AG09309 (cell line): ENCODE measurements around the gene UBE2O.

ENCODE experiments used
- DNase-seq: peaks from one replicate; pipeline ENCODE4 v3.0.0-alpha.2; 2010; ENCODE audit warnings: low read depth
- H3K4me3 ChIP-seq: 2 replicates; pipeline ENCODE4 v1.5.1; 2011; ENCODE audit warnings: mild to moderate bottlenecking, low read depth, low read length, moderate library complexity; ENCODE audit not compliant: control insufficient read depth
- TF ChIP-seq, protein P1 (sequence below): IDR thresholded peaks from 2 replicates; pipeline ENCODE4 v1.5.1; 2011; ENCODE audit warnings: mild to moderate bottlenecking, low read depth, low read length, inconsistent platforms; ENCODE audit not compliant: insufficient read depth, control insufficient read depth; ENCODE audit errors: missing control alignments

Gene UBE2O

DNA sequence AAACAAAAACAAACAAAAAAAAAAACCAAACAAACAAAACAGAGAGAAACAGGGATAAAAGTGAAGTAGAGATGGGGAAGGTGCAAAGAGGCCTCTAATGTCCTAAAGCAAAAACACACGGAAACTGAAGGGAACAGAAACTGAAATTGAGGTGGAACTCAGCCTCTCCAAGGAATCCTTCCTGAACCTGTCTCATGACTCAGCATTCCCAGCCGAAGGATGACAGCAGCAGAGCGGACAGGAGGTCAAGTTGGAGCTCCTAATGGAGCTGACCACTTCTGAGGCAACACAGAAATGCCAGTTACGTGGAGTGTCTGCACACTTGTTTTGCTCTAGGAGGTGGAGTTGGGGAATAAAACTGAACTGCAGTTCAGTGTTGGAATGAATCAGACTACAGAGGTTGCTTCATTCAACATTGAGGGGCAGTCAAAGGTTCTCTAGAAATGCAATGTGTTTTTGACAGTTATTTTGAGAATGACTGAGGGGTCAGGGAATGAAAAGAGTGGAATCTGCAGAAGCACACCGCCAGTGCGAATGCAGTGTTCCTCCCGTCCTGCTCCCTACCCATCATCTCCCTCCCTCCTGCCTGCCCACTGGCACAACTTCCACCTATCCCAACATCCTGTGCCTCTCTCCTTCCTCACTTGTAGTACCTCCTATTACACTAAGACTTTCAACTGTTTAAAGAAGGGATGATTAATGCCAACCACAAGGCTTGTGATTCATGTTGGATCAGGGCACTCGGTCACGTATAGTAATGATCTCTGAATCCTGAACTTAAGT lies 6.3 kb downstream of the UBE2O start:
- TF ChIP-seq, protein P1, sequence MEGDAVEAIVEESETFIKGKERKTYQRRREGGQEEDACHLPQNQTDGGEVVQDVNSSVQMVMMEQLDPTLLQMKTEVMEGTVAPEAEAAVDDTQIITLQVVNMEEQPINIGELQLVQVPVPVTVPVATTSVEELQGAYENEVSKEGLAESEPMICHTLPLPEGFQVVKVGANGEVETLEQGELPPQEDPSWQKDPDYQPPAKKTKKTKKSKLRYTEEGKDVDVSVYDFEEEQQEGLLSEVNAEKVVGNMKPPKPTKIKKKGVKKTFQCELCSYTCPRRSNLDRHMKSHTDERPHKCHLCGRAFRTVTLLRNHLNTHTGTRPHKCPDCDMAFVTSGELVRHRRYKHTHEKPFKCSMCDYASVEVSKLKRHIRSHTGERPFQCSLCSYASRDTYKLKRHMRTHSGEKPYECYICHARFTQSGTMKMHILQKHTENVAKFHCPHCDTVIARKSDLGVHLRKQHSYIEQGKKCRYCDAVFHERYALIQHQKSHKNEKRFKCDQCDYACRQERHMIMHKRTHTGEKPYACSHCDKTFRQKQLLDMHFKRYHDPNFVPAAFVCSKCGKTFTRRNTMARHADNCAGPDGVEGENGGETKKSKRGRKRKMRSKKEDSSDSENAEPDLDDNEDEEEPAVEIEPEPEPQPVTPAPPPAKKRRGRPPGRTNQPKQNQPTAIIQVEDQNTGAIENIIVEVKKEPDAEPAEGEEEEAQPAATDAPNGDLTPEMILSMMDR, result no peak
- H3K4me3 ChIP-seq, result no peak overlapping the region
- peak; percentile 58 for DNase-seq

DNA sequence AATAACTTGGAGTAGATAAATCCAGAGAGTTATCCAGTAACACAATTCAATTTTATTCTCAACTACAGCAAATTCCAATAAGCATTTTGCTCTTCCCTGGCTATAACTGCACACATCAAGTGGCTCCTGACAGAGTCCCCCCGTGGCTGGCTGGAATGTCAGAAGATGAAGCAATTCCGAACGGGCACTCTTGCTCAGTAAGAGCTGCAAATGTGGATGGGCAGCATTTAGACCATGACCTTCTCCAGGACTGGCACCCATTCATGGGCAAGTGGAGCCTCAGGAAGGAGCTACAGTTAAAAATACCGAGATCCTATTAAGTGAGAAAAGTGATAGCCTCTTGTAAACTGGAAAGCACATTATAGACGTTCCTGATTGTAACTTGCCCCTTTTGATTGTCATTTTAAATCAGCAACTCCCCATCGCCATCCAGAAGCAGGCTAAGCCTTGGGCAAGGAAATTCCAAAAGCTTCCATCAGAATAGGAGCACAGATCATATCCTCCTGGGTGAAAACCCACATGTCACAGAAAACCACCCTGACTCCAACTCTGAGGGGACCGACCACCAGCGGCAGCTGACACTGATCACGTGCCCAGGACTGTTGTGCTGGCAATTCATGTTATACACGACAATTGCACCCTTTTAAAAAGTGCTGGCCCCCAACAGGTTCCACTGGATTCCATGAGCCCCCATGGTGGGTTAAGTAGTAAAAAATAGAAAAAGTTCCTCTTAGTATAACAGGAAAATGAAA lies 7.1 kb downstream of the UBE2O start:
- TF ChIP-seq, protein P1, result no peak
- DNase-seq, result no peak
- no peak overlapping the region for H3K4me3 ChIP-seq

DNA sequence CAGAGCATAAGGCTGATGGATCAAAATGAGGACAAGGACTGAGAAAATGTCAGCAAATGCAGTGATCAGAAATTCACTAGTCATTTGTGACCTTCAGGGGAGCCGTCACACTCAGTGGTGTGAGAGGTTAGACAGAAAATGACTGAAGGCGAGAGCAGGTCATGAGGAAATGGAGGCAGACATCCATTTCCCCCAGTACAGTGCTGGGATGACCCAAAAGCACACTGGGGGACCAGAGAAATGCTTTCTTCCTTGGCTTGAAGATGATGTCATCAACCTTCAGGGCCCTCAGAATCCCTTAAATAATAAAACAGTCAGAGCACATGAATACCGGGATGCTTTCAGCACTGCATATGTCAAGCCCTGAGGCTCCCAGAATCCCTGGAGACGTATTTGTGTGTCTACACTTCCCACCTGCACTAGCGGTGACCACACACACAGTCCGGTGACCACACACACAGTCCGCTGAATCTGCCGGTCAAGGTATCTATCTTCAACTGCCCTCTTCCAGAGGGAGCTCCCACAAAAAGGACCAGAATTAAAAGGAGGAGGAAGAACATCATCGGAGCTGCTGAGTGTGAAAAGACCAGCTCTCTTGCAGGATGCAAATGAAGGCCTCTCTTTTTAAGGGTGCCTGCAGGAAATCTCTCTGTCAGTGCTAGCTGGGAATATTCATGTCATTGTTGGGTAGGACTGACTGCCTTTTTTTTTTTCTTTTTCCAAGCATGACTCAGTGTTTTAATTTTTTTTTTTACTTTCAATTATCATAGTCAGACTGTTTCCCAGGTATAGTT lies 8.2 kb downstream of the UBE2O start:
- H3K4me3 ChIP-seq, result no peak overlapping the region
- TF ChIP-seq, protein P1, result no peak
- DNase-seq, result no peak

DNA sequence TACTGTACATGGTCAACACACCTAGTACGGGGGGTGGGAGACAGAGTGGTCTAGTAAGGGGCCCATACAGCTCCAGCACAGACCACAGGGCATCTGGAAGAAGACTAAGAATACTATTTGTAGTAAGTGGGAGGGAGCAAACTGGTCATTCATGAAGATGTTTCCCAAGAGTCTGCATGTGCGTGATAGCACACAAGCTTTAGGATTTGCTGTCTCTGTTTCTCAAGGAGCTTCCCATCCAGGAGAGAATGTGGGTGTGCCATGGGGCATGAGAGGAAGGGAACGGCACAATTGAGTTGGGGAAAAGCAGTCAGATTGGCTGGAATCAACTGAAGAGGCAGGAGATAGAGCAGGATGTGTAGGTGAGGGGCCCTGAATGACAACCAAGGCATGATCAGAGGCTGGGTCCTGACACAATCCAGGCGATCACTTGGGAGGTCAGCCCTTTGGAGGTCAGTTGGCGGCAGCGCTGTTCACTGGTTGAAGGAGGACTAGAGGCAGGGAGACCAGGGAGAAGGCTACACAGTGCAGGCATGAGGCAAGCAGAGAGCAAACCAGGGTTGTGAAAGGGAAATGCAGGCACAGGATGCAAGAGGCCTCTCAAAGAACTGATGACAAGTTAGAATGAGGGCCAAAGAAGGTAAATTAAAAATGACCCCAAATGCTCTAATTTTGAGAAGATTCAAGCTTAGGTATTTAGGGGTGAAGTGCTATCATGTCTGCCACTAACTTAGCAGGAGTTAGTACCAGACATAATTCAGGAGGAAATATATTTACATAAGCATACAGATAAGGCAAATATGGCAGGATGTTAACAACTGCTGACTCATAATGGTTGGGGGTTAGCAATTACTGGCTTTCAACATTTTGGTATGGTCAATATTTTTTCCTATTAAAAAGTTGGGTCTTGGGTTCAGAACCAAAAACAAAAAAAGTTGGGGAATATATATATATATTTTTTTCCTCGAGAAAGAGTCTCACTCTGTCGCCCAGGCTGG lies 10.3 kb downstream of the UBE2O start:
- TF ChIP-seq, protein P1, result no peak
- H3K4me3 ChIP-seq, result no peak overlapping the region
- no peak for DNase-seq

DNA sequence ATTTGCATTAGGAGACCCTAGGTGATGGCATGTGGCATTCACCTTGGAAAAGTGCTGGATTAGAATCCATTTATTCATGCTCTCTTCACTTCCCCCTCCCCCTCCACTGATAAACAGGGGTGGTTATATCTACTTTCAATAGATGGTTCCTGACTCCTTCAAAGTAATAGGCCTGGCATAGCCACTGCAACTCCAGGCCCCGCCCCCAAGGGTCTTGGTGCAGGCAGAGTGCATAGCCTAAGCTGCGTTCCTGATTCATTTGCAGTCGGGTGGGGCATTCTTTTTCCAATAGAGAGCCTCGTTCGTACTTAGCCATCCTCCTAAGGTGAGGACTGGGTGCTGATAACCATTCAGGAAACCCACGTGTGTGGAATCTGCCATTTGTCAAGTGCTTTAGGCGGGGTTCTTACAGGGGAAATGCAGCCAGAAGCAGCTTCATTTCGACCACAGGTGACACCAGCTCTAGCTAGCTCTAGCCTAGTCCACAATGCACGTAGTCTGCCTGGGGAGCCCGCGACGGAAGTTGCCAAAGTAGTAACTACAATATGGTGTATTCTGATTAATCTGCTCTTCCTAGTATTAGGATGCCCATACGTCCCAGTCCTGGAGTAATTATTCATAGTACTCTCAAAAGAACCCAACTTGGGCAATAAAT lies 11.1 kb downstream of the UBE2O start:
- TF ChIP-seq, protein P1, result no peak
- no peak overlapping the region for H3K4me3 ChIP-seq
- DNase-seq, result no peak
